Measurements from ENCODE around the gene DGKZ.
A peak's percentile ranks its signal among the peaks of the same experiment; 100 is the strongest.

The DGKZ gene

GRCh38 chr11:46361283-46362155 lies 14.3 kb downstream of the DGKZ start:
- no peak for TF ChIP-seq CTCF (conservative IDR thresholded peaks at IDR 0.05; ENCODE audit: low read length)
- peak; percentile 54 for DNase-seq (ENCODE audit: low read depth)
- no peak overlapping the region for H3K4me3 ChIP-seq (ENCODE audit: low read length)

- no peak overlapping the region for H3K4me3 ChIP-seq (ENCODE audit: low read length)
- DNase-seq (ENCODE audit: low read depth), result no peak
- no peak for TF ChIP-seq CTCF (conservative IDR thresholded peaks at IDR 0.05; ENCODE audit: low read length)
Observed at GRCh38 chr11:46362156-46363030, 15.1 kb downstream of the DGKZ start.

- peak; percentile 58 for DNase-seq (ENCODE audit: low read depth)
- TF ChIP-seq CTCF (conservative IDR thresholded peaks at IDR 0.05; ENCODE audit: low read length), result no peak
- no peak overlapping the region for H3K4me3 ChIP-seq (ENCODE audit: low read length)
Observed at GRCh38 chr11:46363031-46363407, 15.8 kb downstream of the DGKZ start.

- H3K4me3 ChIP-seq (ENCODE audit: low read length), result no peak overlapping the region
- peak; percentile 29 for DNase-seq (ENCODE audit: low read depth)
- TF ChIP-seq CTCF (conservative IDR thresholded peaks at IDR 0.05; ENCODE audit: low read length), result no peak
Observed at GRCh38 chr11:46363455-46364005, 16.3 kb downstream of the DGKZ start.

- TF ChIP-seq CTCF (conservative IDR thresholded peaks at IDR 0.05; ENCODE audit: low read length), result no peak
- no peak overlapping the region for H3K4me3 ChIP-seq (ENCODE audit: low read length)
- DNase-seq (ENCODE audit: low read depth), result no peak
Observed at GRCh38 chr11:46364056-46364455, 16.8 kb downstream of the DGKZ start.

- no peak overlapping the region for H3K4me3 ChIP-seq (ENCODE audit: low read length)
- TF ChIP-seq CTCF (conservative IDR thresholded peaks at IDR 0.05; ENCODE audit: low read length), result no peak
- no peak for DNase-seq (ENCODE audit: low read depth)
Observed at GRCh38 chr11:46364791-46365190, 17.5 kb downstream of the DGKZ start.

Data from AG10803 (cell line).